PC-3 (cell line): ENCODE measurements around the gene NOP53.

Experiments
- EZH2phosphoT487 ChIP-seq: fragments of 300-600 bp; sonication (generic); IDR thresholded peaks from 2 replicates; pipeline ENCODE4 v1.6.1; 2018; ENCODE audit warnings: mild to moderate bottlenecking, antibody characterized with exemption, low read length, borderline replicate concordance
- TF ChIP-seq, protein P1 (sequence below): fragments of 300-600 bp; sonication (generic); conservative IDR thresholded peaks from 2 replicates; pipeline ENCODE4 v1.5.1; 2017; ENCODE audit warnings: antibody characterized with exemption, low read depth, mild to moderate bottlenecking, low read length

DNA sequence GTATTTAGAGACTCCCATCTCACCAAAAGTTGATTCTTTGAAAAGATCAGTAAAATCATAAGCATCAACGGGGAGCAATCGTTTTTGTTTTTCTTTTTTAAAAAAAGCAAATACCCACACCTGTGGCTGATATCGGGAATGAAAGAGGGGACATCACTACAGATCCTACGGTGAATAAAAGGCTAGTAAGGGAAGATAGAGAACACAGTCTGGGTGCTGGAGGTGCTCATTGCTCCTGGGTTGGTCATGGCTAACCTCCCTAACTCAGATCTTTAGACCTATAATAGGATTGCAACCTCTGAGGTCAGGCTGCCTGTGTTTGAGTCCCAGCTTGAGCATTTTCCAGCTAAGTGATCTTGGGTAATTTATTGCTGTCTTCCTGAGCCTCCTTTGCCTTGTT, 31.0 kb upstream of the NOP53 start:
- TF ChIP-seq, protein P1, sequence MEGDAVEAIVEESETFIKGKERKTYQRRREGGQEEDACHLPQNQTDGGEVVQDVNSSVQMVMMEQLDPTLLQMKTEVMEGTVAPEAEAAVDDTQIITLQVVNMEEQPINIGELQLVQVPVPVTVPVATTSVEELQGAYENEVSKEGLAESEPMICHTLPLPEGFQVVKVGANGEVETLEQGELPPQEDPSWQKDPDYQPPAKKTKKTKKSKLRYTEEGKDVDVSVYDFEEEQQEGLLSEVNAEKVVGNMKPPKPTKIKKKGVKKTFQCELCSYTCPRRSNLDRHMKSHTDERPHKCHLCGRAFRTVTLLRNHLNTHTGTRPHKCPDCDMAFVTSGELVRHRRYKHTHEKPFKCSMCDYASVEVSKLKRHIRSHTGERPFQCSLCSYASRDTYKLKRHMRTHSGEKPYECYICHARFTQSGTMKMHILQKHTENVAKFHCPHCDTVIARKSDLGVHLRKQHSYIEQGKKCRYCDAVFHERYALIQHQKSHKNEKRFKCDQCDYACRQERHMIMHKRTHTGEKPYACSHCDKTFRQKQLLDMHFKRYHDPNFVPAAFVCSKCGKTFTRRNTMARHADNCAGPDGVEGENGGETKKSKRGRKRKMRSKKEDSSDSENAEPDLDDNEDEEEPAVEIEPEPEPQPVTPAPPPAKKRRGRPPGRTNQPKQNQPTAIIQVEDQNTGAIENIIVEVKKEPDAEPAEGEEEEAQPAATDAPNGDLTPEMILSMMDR, result no peak
- TF ChIP-seq EZH2phosphoT487, result no peak
